GM06990 (cell line): Measurements from ENCODE around the gene SMC5.
"Not testable (repeated sequence)": the region's sequence is repeated elsewhere in the genome, so short reads cannot be mapped to it uniquely, and the experiment has no call there.

Source experiments
- DNase-seq: peaks from one replicate; pipeline ENCODE4 v3.0.0-alpha.2; 2011; ENCODE audit not compliant: insufficient read length; ENCODE audit errors: extremely low read depth
- H3K27me3 ChIP-seq: replicated peaks from 2 replicates; pipeline ENCODE4 v1.6.0; 2011; ENCODE audit warnings: low read length; ENCODE audit not compliant: control insufficient read depth, insufficient read depth
- H3K36me3 ChIP-seq: 2 replicates; pipeline ENCODE4 v1.5.1; 2011; ENCODE audit warnings: low read length; ENCODE audit not compliant: control insufficient read depth, insufficient read depth
- H3K4me3 ChIP-seq: replicated peaks from 2 replicates; pipeline ENCODE4 v1.5.1; 2011; ENCODE audit warnings: low read depth, mild to moderate bottlenecking, control low read depth, low read length
- TF ChIP-seq, protein P1 (sequence below): IDR thresholded peaks from 2 replicates; pipeline ENCODE4 v1.5.1; 2011; ENCODE audit warnings: low read length, control low read depth, mild to moderate bottlenecking, inconsistent platforms; ENCODE audit not compliant: insufficient read depth, poor library complexity, severe bottlenecking

Gene SMC5

DNA sequence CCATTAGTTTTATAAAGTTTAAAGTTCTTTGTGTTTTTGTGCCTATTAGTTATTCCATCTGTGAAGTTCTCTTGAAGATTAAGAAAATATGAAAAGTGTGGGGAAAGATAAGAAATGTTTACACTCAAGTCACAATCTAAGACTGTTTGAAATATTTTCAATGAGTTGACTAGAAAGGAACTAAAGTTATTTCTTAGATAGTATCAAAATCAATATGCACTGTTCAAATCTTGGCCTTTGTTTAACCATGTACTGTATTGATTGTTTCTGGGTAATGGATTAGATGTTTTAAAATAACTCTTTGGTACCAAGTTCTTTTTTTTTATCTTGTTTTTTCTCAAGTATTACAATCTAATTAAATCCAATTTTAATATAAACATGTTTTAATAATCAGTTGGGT, 46.0 kb downstream of the SMC5 start:
- Histone ChIP-seq H3K27me3 (no peaks in the 10 kb centered on the region), H3K36me3 (peaks cover 3% of the 10 kb centered on the region), H3K4me3 (no peak overlapping the region)
- TF ChIP-seq, protein P1, sequence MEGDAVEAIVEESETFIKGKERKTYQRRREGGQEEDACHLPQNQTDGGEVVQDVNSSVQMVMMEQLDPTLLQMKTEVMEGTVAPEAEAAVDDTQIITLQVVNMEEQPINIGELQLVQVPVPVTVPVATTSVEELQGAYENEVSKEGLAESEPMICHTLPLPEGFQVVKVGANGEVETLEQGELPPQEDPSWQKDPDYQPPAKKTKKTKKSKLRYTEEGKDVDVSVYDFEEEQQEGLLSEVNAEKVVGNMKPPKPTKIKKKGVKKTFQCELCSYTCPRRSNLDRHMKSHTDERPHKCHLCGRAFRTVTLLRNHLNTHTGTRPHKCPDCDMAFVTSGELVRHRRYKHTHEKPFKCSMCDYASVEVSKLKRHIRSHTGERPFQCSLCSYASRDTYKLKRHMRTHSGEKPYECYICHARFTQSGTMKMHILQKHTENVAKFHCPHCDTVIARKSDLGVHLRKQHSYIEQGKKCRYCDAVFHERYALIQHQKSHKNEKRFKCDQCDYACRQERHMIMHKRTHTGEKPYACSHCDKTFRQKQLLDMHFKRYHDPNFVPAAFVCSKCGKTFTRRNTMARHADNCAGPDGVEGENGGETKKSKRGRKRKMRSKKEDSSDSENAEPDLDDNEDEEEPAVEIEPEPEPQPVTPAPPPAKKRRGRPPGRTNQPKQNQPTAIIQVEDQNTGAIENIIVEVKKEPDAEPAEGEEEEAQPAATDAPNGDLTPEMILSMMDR, result no peak
- no peak for DNase-seq

DNA sequence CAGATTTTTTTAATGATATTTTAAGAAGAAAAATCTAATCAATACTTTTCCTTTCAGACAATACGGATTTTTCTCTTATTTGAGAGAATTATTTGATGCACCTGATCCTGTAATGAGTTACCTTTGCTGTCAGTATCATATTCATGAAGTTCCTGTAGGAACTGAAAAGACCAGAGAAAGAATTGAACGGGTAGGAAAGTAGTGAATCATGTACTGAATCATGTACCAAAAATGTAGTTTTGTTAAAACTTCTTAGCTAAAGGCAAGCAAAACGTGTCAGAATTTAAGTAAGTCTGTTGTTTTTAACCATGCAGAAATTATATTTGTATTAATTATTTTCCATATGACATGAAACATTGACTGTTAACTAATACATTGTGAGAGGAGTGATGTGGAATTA, 56.6 kb downstream of the SMC5 start:
- H3K36me3 ChIP-seq, result peaks cover 3% of the 10 kb centered on the region

DNA sequence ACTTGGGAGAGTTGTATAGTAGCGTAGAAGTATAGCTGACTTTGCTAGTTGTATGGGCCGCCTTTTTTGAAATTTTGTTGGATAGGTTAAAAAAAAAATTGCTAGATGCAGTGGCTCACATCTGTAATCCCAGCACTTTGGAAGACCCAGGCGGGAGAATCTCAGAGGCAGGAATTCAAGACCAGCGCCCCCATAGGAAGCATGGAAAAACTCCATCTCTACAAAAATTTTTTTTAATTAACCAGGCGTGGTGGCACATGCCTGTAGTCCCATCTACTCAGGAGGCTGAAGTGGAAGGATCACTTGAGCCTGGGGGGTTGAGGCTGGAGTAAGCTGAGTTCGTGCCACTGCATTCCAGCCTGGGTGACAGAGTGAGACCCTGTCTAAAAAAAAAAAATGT, 59.2 kb downstream of the SMC5 start:
- Histone ChIP-seq H3K27me3 (no peaks in the 10 kb centered on the region), H3K4me3 (no peak overlapping the region), H3K36me3 (peaks cover 3% of the 10 kb centered on the region)
- TF ChIP-seq, protein P1, result no peak
- no peak for DNase-seq

More for the DNA sequence above, 56.6 kb downstream of the SMC5 start:
- no peak for DNase-seq
- Histone ChIP-seq H3K4me3 (no peak overlapping the region), H3K27me3 (no peaks in the 10 kb centered on the region)
- TF ChIP-seq, protein P1, result no peak

DNA sequence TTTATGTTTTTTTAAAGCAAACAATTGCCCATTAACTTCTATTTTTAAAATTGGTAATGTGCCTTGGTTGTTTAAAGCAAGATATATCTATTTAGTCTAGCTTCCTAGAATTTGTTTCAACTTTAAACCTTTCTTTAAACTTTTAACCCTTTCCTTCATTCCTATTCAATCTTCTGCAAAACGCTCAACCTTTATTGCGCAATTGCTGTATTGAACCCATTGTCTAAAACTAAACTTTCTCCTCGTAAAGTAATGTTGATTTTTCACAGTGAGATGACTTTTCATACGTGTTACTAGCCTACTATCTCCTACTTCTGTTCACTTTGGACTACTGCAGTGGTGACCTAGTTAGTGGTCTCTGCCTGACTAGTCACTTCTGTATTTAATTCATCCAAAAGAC, 63.3 kb downstream of the SMC5 start:
- TF ChIP-seq, protein P1, result no peak
- Histone ChIP-seq H3K36me3 (peaks cover 4% of the 10 kb centered on the region), H3K27me3 (no peaks in the 10 kb centered on the region), H3K4me3 (no peak overlapping the region)
- no peak for DNase-seq

DNA sequence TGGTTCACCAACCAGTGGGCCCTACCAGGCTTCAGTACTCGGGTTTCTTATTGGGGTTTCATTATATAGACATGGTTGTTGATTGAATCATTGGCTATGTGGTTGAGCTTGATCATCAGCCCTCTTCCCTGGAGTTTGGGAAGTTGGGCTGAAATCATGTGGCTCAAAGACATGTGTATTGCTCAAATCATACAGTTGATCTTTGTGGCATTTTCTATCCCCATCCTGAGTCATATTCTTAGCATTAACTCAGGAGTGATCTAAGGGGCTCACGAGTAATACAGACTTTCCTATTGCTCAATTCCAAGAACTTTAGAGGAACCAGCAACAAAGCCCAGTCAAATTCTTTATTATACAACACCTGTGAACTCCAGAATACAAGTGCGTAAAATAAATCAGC, 66.2 kb downstream of the SMC5 start:
- Histone ChIP-seq H3K36me3 (peaks cover 11% of the 10 kb centered on the region), H3K4me3 (no peak overlapping the region), H3K27me3 (no peaks in the 10 kb centered on the region)
- DNase-seq, result no peak
- TF ChIP-seq, protein P1, result no peak

DNA sequence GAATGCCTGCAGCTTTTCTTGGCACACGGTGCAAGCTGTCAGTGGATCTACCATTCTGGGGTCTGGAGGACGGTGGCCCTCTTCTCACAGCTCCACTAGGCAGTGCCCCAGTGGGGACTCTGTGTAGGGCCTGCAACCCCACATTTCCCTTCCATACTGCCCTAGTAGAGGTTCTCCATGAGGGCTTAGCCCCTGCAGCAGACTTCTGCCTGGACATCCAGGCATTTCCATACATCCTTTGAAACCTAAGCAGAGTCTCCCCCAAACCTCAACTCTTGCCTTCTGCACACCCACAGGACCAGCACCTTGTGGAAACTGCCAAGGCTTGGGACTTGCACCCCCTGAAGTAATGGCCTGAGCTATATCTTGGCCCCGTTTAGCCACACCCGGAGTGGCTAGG, 69.8 kb downstream of the SMC5 start:
- H3K36me3 ChIP-seq, result peaks cover 11% of the 10 kb centered on the region
- not testable (repeated sequence) for DNase-seq, H3K4me3 ChIP-seq, H3K27me3 ChIP-seq
